ENCODE results near the gene HOXA4. TPM values are rescaled to one million over a fixed set of nuclear protein-coding genes. Genes with fewer than 3 reads are reported as not detected.

The HOXA4 gene
- total RNA-seq, 2 experiments from 2014 or later: not detected

GRCh38 chr7:27109466-27110185 lies 20.9 kb downstream of the HOXA4 start:
- intact Hi-C loops (cut with DNase I, micrococcal nuclease): no loop called here
- POLR2A ChIA-PET: no interaction called here

DNA sequence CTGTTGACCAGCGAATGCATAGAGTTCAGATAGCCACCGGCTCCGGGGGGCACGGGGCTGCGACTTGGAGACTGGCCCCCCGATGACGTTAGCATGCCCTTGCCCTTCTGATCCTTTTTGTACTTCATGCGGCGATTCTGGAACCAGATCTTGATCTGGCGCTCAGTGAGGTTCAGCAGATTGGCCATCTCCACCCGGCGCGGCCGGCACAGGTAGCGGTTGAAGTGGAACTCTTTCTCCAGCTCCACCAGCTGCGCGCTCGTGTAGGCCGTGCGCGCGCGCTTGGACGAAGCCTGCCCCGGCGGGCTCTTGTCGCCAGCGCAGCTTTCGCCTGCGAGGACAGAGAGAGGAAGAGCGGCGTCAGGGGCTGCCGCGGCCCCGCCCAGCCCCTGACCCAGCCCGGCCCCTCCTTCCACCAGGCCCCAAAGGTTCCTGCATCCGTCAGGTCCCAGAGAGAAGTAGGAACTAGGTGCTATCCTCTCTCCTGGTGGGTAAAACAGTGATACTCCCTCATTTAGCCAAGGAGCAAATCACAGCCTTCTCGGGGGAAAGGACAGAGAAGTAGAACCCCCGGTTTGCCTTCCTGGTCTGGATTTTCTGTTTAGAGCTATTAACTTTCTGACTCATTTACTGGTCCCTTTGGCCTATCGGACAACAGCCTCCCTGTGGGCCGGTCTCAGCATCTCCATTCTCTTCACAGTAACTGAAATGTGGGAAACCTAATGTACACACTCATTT lies 22.0 kb downstream of the HOXA4 start:
- ATAC-seq (ENCODE audit: poor library complexity) (no peak), DNase-seq (no peak)
- Histone ChIP-seq H3K9me3 (ENCODE audit: control insufficient read depth in 1 of 2, insufficient read depth in 1 of 2, low read length in 2 of 2) (peaks cover 0 to 18% of the 10 kb centered on the region in 2 experiments), H3K36me3 (ENCODE audit: insufficient read depth, low read length) (no peaks in the 10 kb centered on the region), H3K27ac (ENCODE audit: low read depth in 1 of 2, low read length in 2 of 2) (no peak overlapping the region), H3K4me1 (ENCODE audit: insufficient read depth, low read length) (no peaks in the 10 kb centered on the region), H3K4me3 (ENCODE audit: low read length) (no peak overlapping the region), H3K27me3 (ENCODE audit: control insufficient read depth in 1 of 2, insufficient read depth in 2 of 2, low read length in 2 of 2) (peaks cover 24 to 27% of the 10 kb centered on the region in 2 experiments)
- no peaks in the 10 kb centered on the region for H3K36me3 Mint-ChIP-seq (ENCODE audit: low read depth)
- H3K4me3 Mint-ChIP-seq: no peak overlapping the region
- TF ChIP-seq, protein P1, sequence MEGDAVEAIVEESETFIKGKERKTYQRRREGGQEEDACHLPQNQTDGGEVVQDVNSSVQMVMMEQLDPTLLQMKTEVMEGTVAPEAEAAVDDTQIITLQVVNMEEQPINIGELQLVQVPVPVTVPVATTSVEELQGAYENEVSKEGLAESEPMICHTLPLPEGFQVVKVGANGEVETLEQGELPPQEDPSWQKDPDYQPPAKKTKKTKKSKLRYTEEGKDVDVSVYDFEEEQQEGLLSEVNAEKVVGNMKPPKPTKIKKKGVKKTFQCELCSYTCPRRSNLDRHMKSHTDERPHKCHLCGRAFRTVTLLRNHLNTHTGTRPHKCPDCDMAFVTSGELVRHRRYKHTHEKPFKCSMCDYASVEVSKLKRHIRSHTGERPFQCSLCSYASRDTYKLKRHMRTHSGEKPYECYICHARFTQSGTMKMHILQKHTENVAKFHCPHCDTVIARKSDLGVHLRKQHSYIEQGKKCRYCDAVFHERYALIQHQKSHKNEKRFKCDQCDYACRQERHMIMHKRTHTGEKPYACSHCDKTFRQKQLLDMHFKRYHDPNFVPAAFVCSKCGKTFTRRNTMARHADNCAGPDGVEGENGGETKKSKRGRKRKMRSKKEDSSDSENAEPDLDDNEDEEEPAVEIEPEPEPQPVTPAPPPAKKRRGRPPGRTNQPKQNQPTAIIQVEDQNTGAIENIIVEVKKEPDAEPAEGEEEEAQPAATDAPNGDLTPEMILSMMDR (IDR thresholded peaks at IDR 0.05): no peak
- no peak overlapping the region for H3K27ac Mint-ChIP-seq
- H3K4me1 Mint-ChIP-seq (ENCODE audit: low read depth): peaks cover 5% of the 10 kb centered on the region
- H3K9me3 Mint-ChIP-seq: no peaks in the 10 kb centered on the region
- CTCF ChIA-PET: interaction anchor here (0.5 kb wide), 1 partner anchor 525 kb away, joined by 3 read pairs; no protein-coding TSS in a partner anchor
- peaks cover 45% of the 10 kb centered on the region for H3K27me3 Mint-ChIP-seq
- POLR2A ChIA-PET: no interaction called here
- intact Hi-C loops (cut with DNase I, micrococcal nuclease): no loop called here

More at GRCh38 chr7:27109466-27110185, 20.9 kb downstream of the HOXA4 start:
- Histone ChIP-seq H3K27me3 (ENCODE audit: control insufficient read depth in 1 of 2, insufficient read depth in 2 of 2, low read length in 2 of 2) (peaks cover 16% of the 10 kb centered on the region in 2 experiments), H3K4me3 (ENCODE audit: low read length) (no peak overlapping the region), H3K9me3 (ENCODE audit: control insufficient read depth in 1 of 2, insufficient read depth in 1 of 2, low read length in 2 of 2) (peaks cover 0 to 16% of the 10 kb centered on the region in 2 experiments), H3K36me3 (ENCODE audit: insufficient read depth, low read length) (no peaks in the 10 kb centered on the region), H3K4me1 (ENCODE audit: insufficient read depth, low read length) (no peaks in the 10 kb centered on the region), H3K27ac (ENCODE audit: low read depth in 1 of 2, low read length in 2 of 2) (no peak overlapping the region)
- Mint-ChIP-seq H3K4me1 (ENCODE audit: low read depth) (no peaks in the 10 kb centered on the region), H3K27me3 (peaks cover 40% of the 10 kb centered on the region), H3K36me3 (ENCODE audit: low read depth) (no peaks in the 10 kb centered on the region), H3K9me3 (no peaks in the 10 kb centered on the region), H3K27ac (no peak overlapping the region), H3K4me3 (no peak overlapping the region)
- no peak for ATAC-seq (ENCODE audit: poor library complexity)
- CTCF ChIA-PET: no interaction called here
- DNase-seq: no peak
- TF ChIP-seq, protein P1 (IDR thresholded peaks at IDR 0.05): no peak

DNA sequence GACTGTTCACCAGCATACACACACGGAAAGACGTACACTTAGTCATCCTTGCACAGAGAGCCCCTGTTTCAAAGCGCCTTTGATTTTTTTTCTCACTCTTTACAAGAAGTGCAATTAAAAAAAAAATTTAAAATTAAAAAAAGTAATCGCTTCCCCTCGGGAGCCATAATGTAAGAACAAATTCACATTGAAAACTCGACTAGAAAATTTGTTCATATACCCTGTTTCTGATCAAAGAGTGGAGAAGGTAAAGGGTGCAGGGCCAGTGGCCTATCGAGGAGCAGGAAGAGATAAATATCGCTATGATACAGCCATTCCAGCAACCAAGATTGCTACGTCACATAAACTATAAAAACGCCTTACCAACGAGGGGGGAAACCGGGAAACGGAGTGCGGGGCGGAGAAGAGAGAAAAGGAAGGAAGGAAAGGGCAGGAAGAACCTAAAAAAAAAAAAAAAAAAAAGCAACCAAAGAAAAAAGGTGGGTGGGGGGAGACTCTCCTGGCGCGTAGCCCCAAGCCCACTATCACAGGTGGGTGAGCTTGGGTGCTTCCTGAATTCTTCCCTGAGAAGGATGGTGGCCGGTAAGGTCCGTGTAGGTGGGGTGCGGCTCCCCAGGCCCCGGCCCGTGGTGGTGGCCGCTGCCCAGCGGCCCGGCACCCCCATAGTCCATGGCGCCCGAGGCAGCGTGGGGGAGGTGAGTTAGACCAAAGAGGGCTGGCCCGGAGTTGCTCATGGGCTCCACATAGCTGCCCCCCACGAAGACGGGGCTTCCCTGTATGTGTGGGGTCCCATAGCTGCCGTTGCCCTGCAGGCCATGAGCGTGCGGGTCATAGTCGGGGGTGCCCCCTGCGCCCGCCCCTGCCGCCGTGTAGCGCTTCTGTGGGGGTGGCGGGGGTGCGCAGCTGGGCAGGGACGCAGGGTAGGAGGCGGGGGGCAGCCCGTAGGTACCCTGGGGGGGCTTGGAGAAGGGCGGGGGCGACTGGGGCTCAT lies 22.9 kb downstream of the HOXA4 start:
- no peak overlapping the region for H3K4me3 ChIP-seq (ENCODE audit: low read length)
- Mint-ChIP-seq H3K4me3 (no peak overlapping the region), H3K27me3 (peaks cover 54% of the 10 kb centered on the region), H3K27ac (no peak overlapping the region), H3K9me3 (no peaks in the 10 kb centered on the region), H3K4me1 (ENCODE audit: low read depth) (peaks cover 12% of the 10 kb centered on the region), H3K36me3 (ENCODE audit: low read depth) (no peaks in the 10 kb centered on the region)
- DNase-seq: no peak
- H3K27me3 ChIP-seq (ENCODE audit: control insufficient read depth in 1 of 2, insufficient read depth in 2 of 2, low read length in 2 of 2): peaks cover 32 to 36% of the 10 kb centered on the region in 2 experiments
- no peak overlapping the region for H3K27ac ChIP-seq (ENCODE audit: low read depth in 1 of 2, low read length in 2 of 2)
- POLR2A ChIA-PET: no interaction called here
- intact Hi-C loops (cut with DNase I, micrococcal nuclease): no loop called here
- CTCF ChIA-PET: no interaction called here
- ATAC-seq (ENCODE audit: poor library complexity): no peak
- H3K36me3 ChIP-seq (ENCODE audit: insufficient read depth, low read length): no peaks in the 10 kb centered on the region
- H3K4me1 ChIP-seq (ENCODE audit: insufficient read depth, low read length): peaks cover 4% of the 10 kb centered on the region
- TF ChIP-seq, protein P1 (IDR thresholded peaks at IDR 0.05): no peak
- H3K9me3 ChIP-seq (ENCODE audit: control insufficient read depth in 1 of 2, insufficient read depth in 1 of 2, low read length in 2 of 2): peaks cover 0 to 21% of the 10 kb centered on the region in 2 experiments

All from CD4-positive, alpha-beta T cell (primary cell).